Endometrial microvascular endothelial cells (primary cell): Measurements from ENCODE around the gene CCDC85A. TPM values are rescaled to one million over a fixed set of nuclear protein-coding genes. Genes with fewer than 3 reads are reported as not detected.

Experiments used
- in situ Hi-C: cut with HindIII; loops from 2 replicates; pipeline ENCODE4 v1.10.0; 2017; ENCODE audit warnings: low sequenced_read_pairs, low pct_unique_long_range_greater_than_20kb; ENCODE audit errors: inconsistent ontology term
- total RNA-seq: library from RNA; depleted of rRNA; stranded (reverse); fragments of >200 nt; gene quantifications from one replicate; pipeline ENCODE4 v1.2.3, GENCODE V29; 2015; ENCODE audit errors: inconsistent ontology term

Gene CCDC85A
- total RNA-seq, 1 donor from 2014 or later = 11.6 TPM

- in situ Hi-C loops = no loop called here
Measured at GRCh38 chr2:56286936-56287335, 103.1 kb downstream of the CCDC85A start.

- in situ Hi-C loops = no loop called here
Measured at GRCh38 chr2:56287508-56287907, 103.7 kb downstream of the CCDC85A start.

DNA sequence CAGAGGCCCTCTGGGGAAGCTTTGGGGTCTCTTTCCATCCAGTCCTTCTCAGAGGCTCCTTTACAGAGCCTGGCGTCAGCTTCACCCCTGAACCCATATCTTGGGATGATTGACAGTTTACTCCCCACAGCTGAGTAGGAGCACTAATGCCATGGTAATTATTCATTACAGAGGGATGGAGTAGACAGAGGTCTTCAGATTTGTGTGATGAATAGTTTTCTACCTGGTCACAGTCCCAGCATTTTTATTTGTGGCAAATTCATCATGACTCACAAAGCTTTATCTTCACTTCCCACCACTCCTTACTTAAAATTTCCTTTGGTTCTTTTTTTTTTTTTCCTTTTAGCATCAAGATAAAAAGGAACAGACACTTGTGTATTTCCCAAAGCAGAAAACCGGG, 104.2 kb downstream of the CCDC85A start:
- in situ Hi-C loops = no loop called here

GRCh38 chr2:56288838-56289580, 105.2 kb downstream of the CCDC85A start:
- in situ Hi-C loops = no loop called here

DNA sequence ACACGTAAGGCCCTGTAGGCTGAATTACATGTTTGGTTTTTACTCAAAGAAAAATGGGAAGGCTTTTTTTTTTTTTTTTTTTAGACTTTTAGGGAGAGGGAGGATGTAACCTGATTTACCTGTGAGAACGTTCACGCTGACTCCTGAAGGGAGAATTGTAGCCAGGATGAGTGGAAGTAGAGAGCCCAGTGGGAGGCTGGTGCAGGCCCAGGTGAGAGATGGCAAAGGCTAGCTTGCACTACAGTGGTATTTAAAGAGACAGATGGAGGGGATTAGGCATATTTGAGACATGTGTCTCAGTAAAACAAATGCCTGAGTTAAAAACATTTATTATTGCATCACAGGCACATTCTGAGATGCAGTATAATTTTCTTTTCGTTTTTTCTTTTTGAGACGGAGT, 107.9 kb downstream of the CCDC85A start:
- in situ Hi-C loops = no loop called here

DNA sequence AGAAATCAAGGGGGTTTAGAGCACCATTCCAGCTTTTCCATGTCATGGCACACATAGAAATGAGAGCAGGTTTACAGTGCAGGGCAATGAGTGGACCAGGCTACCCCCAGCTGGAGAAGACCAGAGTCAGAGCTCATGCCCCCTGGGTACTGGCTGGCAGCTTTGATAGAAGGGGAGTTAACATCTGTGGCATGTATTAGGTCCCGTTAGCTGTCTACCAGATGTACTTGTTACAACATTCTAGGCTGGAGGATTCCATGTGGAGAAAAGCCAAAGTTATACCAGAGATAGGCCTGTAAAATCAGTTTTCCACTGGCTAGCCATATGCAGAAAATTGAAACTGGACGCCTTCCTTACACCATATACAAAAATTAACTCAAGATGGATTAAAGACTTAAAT, 109.2 kb downstream of the CCDC85A start:
- in situ Hi-C loops = no loop called here

DNA sequence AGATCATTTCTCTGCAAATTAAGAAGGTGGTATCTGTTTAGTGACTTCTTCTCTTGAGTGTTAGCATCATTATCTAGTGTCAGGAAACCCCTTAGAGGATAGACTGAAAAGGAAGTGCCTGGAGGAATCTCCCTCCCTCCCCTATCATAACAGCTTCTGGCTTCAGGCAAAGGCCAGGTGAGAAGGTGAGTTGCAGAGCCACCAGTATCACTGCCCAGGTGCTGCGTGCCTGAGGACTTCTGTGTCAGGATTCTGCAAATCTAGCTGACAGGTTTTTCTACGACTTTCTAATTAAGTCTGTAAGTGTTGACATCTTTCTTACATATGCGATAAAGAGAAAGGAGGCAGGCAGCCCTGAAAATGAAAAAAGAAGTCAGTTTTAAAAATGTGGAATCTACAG, 111.9 kb downstream of the CCDC85A start:
- in situ Hi-C loops = no loop called here

DNA sequence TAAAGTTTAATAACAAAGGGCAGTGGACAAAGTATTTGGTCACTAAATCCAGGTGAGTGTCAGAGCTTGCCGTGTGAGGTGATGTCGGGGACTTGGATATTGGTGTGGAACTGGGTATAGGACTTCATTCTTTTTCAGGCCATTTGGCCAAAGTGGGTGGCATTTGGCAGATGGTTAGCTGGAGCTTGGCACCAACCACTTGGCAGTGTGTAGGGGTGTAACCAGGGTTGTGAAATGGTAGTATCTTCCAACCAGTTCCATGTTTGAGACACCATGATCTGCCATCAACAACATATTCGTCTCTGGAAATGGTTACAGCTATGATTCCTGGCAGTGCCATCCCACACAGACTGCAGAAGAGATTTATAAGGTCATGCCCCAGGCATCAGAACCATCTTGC, 113.9 kb downstream of the CCDC85A start:
- in situ Hi-C loops = no loop called here

DNA sequence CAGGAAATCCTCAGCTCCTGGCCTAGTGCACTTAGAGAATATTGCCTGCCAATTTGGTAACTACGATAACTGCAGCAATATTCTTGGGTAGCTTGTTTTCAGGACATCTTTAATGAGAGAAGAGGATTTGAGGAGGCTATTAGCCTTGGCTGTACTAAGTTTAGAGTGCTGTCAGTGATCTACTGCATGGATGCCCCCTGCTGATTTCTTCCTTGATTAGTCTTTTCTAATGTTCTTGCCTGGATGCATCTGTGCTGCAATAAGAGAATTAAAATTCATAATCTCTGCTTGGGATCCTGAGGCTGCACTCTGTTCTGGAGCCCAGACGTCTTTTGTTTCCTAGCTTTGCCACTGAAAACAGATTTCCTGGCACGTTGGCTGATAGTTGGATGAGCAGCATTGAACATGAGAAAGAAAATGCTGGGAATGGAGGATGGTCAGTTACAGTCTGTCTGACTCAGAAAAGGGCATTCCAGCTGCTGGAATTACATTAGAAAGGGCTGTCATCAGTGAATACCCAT, 115.4 kb downstream of the CCDC85A start:
- in situ Hi-C loops = no loop called here

DNA sequence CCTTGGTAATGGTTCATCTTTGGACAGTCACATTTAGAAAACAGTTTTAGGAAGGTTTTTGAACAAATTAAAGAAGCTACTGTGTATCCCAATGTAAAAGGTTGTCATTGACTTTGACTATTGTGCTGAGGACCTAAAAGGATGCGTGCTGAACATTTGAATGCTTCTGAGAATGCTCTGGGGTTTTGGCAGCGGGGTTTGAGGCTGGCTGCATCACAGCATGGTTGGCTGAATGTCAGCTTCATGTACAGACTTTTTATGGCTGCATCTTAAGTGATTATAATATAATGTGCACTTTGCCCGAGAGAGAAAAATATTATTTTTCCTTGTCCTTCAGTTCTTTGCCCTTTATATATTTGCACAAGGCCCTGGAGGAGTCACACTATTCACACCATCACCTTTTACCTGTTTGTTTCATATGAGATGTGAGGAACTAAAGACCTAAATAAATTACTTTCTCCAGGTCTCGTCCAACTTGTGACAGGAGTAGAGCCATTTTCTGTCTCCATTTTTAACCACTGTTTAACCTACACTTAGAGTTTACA, 125.9 kb downstream of the CCDC85A start:
- in situ Hi-C loops = no loop called here

- in situ Hi-C loops = no loop called here
Measured at GRCh38 chr2:56313500-56313921, 129.7 kb downstream of the CCDC85A start.

GRCh38 chr2:56314371-56314770, 130.6 kb downstream of the CCDC85A start:
- in situ Hi-C loops = no loop called here

- in situ Hi-C loops = no loop called here
Measured at GRCh38 chr2:56314796-56315195, 131.0 kb downstream of the CCDC85A start.

GRCh38 chr2:56315376-56315775, 131.6 kb downstream of the CCDC85A start:
- in situ Hi-C loops = no loop called here

GRCh38 chr2:56316011-56316410, 132.2 kb downstream of the CCDC85A start:
- in situ Hi-C loops = no loop called here

- in situ Hi-C loops = no loop called here
Measured at GRCh38 chr2:56318147-56318546, 134.4 kb downstream of the CCDC85A start.

DNA sequence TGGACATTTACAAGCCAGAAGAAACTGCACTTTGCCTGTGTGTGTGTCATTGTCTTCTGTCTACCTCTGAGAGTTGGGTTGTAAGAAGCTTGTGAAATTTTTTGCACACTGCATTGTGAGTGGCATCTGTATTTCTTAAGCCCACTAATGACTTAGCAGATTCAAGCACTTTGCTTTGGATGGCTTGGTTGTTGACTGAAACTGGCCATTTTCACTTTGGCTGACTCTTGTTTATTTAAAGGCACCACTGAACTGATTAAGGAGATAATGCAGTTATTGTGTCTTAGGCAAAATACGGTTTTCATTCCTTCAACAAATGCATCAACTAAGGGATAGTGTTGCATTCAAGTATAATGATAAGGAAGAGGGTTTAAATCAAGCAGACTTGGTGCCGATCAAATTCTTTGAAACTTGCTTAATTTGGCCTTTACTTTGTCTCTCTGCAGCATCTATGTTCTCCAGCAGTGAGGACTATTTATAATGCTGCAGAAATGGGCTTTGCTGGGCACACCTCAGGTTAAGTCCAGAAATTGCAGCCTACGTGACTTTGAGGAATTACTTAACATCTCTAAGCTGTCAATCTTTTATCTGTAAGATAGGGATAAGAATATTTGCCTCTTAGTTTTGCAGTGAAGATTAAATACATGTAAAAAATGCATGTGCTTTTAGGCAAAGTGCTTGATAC, 142.0 kb downstream of the CCDC85A start:
- in situ Hi-C loops = no loop called here

- in situ Hi-C loops = no loop called here
Measured at GRCh38 chr2:56326346-56326741, 142.6 kb downstream of the CCDC85A start.

GRCh38 chr2:56331810-56332209, 148.0 kb downstream of the CCDC85A start:
- in situ Hi-C loops = no loop called here
